Thyroid gland (tissue), 4 donors: Measurements from ENCODE around the gene GRM7.

ENCODE experiments used
- POLR2A ChIP-seq, 2 donors: fragments of 450-650 bp; IDR thresholded peaks; one replicate each; pipeline ENCODE4 v1.6.1; 2017; ENCODE audit warnings: antibody characterized with exemption in 2 of 2, mild to moderate bottlenecking in 2 of 2, moderate library complexity in 1 of 2
- TF ChIP-seq, protein P1 (sequence below), 6 experiments: fragments of 200-600 bp in 3 of 6; fragments of 450-650 bp in 3 of 6; sonication (generic) in 3 of 6; IDR thresholded peaks; one replicate each; pipeline ENCODE4 v1.5.1; 2016 to 2019; ENCODE audit warnings: antibody characterized with exemption in 6 of 6, mild to moderate bottlenecking in 2 of 6, inconsistent platforms in 1 of 6, moderate library complexity in 1 of 6

DNA sequence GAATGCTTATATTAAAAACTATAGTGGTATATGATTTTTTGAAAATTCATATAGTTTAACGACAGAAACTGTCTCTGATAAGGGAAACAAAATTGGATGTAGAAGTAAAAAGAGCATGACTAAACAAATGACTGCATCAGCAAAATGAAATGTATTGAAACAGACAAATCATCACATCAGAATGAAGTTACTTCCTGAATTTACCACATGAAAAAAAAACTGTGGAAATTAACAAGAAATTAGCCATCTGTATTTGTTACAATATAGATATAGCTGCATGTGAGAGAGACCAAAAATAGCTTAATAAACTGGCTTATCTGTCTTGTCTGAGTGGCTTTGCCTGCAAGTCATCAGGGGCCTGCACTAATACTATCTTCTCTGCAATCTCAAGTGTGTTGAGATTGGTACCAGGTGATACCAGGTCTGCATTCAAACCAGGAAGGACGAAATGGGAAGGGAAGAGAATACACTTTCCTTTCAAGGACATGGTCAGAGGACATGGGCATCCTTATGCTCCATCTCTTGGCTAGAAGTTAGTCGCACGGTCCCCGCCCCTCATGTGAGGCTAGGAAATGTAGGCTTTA, 388.7 kb downstream of the GRM7 start:
- TF ChIP-seq, protein P1, sequence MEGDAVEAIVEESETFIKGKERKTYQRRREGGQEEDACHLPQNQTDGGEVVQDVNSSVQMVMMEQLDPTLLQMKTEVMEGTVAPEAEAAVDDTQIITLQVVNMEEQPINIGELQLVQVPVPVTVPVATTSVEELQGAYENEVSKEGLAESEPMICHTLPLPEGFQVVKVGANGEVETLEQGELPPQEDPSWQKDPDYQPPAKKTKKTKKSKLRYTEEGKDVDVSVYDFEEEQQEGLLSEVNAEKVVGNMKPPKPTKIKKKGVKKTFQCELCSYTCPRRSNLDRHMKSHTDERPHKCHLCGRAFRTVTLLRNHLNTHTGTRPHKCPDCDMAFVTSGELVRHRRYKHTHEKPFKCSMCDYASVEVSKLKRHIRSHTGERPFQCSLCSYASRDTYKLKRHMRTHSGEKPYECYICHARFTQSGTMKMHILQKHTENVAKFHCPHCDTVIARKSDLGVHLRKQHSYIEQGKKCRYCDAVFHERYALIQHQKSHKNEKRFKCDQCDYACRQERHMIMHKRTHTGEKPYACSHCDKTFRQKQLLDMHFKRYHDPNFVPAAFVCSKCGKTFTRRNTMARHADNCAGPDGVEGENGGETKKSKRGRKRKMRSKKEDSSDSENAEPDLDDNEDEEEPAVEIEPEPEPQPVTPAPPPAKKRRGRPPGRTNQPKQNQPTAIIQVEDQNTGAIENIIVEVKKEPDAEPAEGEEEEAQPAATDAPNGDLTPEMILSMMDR (IDR thresholded peaks at IDR 0.05), result no peak
- TF ChIP-seq POLR2A (IDR thresholded peaks at IDR 0.05), result no peak
